ENCODE data around the gene CLEC2D.
"Not testable (repeated sequence)": the region's sequence is repeated elsewhere in the genome, so short reads cannot be mapped to it uniquely, and the experiment has no call there.

The CLEC2D gene

DNA sequence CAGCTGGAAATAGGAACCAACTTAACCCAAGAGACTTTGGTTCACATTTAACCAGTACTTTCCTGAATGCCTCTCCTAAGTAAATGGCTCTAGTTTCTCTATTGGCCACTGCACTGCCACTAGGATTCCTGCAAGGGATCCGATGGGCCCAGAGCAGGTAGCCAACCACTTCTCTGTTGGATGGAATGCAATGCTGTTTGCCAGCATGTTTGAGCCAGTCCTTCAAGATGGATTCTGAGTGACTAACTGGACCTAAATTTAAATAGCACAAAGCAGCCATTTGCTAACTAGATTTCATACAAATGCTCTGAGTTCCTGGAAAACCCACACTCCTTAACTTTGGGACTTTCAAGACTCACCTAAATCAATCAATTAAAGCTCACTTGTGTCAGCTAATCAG lies 9.5 kb upstream of the CLEC2D start:
- no peak for DNase-seq (ENCODE audit: low read depth in 2 of 2)

DNA sequence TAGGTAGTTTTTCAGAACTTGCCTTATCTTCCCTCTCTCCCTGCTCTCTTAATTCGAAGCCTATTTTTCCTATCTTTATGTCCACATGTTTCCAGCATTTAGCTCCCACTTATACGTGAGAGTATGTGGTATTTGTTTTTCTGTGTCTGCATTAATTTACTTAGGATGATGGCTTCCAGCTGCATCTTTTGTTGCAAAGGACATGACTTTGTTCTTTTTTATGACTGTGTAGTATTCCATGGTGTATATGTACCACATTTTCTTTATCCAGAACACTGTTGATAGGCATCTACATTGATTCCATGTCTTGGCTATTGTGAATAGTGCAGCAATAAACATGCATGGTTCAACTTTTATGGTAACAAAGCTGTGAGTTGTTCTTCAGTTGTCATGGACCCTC lies 7.8 kb upstream of the CLEC2D start:
- no peak for DNase-seq (ENCODE audit: low read depth in 2 of 2)

DNA sequence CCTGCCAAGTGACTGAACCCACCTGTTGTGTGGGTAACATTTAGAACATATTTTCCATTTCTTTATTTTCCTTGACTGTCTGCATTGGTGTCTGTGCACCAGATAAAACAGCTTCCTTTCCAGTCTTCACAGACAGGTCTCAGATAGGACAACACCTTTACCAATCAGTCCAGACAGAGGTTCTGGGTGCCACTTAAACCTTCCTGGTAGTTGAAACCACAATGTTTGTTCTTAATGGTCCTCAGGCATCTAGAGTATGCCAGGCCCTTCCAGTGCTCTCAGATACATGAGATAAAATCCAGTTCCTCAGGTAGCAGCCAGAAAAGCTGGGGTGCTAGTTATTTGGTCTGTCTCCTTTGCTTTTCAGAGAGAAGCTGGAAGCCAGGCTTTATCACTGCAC lies 7.0 kb upstream of the CLEC2D start:
- no peak for DNase-seq (ENCODE audit: low read depth in 2 of 2)

DNA sequence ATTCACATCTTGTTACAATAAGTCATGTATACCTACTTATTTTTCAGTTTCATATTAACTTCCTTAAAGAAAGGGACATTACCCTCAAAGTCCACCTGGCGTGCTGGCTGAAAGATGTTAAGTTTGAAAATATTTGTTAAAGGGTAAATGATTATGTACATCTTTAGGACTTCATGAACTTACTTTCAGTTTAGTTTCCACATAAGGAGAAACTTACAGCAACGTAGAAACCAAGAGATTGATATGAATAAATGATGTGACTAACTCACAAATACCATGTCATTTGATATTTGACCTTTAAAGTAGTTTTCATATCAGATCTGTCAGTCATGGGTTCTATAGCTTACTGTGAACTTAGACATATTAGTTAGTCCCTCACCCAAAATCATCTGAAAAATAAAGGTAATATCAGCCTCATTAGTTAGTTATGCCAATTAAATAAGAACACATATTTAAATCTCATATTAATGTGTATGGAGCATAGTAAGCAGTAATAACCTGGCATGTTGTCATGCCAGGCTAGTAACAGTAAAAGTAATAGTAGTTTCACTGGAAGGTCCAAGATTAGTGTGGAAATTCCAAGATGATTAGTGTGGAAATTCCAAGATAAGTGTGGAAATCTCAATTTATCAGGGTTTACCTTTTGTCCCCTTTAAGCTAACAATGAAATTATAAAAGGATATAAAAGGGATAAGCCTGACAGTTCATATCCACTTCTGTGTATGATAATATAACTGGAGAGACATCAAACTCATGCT lies 1.9 kb upstream of the CLEC2D start:
- no peak for DNase-seq (ENCODE audit: low read depth in 2 of 2)

DNA sequence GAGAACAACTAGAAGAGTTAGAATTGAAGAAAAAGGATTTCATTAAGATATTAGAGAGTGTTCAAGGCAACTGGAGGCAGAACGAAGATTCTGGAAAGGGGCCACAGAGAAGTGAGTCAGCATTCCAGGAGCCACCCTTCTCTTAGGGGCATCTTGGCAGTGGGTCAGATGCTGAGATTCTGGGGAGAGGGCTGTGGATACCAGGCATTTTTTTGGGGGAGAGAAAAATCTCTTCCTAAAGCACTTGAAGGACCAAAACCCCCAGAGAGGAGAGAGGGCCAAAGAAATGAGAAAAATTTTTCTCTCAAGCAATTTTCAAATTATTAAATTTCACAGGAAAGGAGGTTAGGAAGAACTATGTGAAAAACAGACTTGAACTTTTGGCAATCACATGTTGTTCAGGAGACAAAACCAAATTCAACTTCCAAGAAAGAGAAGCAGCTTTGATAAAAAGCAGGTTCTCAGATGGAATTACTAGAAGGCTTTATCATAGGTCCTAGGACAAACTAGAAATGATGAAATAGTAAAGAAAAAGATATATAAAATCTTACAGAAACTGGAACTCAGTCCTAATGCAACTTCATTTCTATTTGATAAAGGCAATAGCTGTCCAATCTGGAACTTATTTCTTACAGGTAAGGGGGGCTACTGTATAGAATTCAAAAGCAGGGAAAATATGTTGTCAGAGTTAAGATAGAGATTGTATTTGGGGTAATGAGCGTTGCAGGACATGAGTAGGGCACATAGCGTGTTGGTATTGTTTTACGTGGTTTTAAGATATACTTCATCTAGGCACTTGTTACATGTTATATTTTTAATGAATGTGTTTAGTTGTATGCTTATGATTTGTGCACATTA lies 1.1 kb upstream of the CLEC2D start:
- no peak for DNase-seq (ENCODE audit: low read depth in 2 of 2)

DNA sequence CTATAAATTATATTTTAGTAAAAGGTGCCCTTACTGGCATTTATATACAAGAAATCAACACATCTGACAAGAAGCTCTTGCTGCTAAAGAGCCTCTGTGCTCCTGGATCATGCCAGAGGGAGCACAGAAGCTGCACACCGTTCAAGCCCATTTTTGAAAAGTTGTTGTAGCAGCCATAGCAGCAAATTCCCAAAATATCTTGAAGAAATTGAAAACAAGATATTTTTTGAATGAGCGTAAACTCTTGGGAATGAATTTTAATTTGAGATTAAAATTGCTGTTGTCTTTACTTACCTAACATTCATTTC lies 540 bp upstream of the CLEC2D start:
- no peak for DNase-seq (ENCODE audit: low read depth in 2 of 2)

DNA sequence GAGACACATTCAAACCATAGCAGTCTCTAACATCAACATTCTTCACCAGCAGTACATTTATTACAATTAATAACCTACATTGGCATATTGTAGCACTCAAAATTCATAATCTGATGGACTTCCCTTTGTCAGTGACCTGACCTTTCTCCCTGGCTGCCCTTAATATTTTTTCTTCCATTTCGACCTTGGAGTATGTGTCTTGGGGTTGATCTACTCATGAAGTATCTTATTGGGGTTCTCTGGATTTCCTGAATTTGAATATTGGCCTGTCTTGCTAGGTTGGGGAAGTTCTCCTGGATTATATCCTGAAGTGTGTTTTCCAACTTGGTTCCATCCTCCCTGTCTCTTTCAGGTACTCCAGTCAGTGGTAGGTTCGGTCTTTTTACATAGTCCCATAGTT lies 2.8 kb downstream of the CLEC2D start:
- DNase-seq (ENCODE audit: low read depth in 2 of 2) = not testable (repeated sequence)

DNA sequence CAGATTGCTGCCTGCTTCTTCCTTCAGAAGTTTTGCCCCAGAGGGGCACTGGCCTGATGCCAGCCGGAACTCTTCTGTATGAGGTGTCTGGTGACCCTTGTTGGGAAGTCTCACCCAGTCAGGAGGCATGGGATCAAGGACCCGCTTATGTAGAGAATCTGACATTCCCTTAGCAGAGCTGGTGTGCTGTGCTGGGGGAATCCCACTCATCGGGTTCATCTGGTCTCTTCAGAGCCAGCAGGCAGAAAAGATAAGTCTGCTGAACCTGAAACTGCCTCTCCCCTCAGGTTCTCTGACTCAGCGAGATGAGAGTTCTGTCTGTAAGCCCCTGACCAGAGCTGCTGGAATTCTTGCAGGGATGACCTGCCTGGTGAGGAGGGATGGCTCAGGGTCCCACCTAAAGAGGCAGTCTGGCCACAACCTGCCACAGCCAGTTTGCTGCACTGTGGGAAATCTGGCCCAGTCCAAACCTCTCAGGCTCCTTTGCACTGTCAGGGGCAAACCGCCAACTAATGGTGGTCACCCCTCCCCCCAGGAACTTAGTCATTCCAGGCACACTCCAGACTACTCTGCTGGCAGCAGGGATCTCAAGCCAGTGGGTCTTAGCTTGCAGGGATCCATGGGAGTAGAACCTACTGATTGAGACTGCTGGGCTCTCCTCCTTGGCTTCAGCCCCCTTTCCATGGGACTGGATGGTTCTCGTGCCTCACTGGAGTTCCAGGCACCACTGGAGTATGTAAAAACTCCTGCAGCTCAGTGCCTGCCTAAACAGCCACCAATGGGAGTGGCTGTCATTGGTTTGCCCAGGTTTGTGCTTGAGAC lies 4.1 kb downstream of the CLEC2D start:
- peak in 1 of 2 donors; percentile 29 for DNase-seq (ENCODE audit: low read depth in 2 of 2)

DNA sequence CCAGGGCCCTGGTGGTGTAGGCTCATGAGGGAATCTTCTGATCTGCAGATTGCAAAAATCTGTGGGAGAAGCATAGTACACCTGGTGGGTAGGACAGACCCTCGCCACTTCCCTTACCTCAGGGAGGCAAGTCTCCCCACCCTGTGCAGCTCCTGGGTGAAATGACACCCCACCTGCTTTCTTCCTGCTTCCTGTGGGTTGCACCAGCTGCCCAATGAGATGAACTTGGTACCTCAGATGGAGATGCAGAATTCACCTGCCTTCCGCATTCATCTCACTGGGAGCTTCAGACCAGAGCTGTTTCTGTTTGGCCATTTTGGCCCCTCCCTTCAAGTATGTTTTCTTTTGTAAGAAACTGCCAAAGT lies 4.7 kb downstream of the CLEC2D start:
- DNase-seq (ENCODE audit: low read depth in 2 of 2) = no peak

DNA sequence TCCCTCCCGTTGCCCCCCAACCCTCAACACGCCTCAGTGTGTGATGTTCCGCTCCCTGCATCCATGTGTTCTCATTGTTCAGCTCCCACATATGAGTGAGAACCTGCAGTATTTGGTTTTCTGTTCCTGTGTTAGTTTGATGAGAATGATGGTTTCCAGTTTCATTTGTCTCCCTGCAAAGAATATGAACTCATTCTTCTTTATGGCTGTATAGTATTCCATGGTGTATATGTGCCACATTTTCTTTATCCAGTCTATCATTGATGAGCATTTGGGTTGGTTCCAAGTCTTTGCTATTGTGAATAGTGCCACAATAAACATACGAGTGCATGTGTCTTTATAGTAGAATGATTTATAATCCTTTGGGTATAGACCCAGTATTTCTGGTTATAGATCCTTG lies 13.0 kb downstream of the CLEC2D start:
- not testable (repeated sequence) for DNase-seq (ENCODE audit: low read depth in 2 of 2)

DNA sequence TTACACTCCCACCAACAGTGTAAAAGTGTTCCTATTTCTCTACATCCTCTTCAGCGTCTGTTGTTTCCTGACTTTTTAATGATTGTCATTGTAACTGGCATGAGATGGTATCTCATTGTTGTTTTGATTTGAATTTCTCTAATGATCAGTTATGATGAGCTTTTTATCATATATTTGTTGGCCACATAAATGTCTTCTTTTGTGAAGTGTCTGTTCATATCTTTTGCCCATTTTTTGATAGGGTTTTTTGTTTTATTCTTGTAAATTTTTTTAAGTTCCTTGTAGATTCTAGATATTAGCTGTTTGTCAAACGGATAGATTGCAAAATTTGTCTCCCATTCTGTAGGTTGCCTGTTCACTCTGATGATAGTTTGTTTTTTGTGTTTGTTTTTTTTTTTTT lies 13.4 kb downstream of the CLEC2D start:
- DNase-seq (ENCODE audit: low read depth in 2 of 2) = not testable (repeated sequence)

DNA sequence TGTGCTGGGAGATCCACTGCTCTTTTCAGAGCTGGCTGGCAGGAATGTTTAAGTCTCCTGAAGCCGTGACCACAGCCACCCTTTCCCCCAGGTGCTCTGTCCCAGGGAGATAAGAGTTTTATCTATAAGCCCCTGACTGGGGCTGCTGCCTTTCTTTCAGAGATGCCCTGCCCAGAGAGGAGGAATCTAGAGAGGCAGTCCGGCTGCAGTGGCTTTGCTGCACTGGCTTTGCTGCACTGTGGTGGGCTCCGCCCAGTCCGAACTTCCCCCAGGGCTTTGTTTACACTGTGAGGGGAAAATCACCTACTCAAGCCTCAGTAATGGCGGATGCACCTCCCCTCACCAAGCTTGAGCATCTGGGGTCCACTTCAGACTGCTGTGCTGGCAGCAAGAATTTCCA lies 15.9 kb downstream of the CLEC2D start:
- not testable (repeated sequence) for DNase-seq (ENCODE audit: low read depth in 2 of 2)

DNA sequence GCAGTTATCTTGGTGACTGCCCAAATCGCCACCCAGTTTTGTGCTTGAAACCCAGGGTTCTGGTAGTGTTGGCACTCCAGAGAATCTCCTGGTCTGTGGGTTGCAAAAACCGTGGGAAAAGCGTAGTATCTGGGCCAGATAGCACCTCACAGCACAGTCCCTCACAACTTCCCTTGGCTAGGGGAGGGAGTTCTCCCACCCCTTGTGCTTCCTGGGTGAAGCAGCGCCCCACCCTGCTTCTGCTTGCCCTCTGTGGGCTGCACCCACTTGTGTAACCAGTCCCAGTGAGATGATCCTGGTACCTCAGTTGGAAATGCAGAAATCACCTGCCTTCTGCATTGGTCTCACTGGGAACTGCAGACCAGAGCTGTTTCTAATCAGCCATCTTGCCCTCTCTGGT lies 16.4 kb downstream of the CLEC2D start:
- no peak for DNase-seq (ENCODE audit: low read depth in 2 of 2)

DNA sequence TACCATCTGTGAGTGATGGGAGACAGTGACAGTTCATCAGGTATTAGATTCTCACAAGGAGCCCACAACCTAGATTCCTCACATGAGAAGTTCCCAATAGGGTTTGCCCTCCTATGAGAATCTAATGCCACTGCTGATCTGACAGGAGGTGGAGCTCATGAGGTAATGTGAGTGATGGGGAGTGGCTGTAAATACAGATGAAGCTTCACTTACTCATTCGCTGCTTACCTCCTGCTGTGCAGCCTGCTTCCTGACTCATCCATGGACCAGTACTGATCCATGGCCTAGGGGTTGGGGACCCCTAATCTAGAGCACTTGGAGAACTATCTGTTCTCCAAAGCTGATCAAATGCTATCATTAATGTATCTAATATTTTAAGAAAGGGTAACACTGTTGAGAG lies 17.7 kb downstream of the CLEC2D start:
- no peak for DNase-seq (ENCODE audit: low read depth in 2 of 2)

DNA sequence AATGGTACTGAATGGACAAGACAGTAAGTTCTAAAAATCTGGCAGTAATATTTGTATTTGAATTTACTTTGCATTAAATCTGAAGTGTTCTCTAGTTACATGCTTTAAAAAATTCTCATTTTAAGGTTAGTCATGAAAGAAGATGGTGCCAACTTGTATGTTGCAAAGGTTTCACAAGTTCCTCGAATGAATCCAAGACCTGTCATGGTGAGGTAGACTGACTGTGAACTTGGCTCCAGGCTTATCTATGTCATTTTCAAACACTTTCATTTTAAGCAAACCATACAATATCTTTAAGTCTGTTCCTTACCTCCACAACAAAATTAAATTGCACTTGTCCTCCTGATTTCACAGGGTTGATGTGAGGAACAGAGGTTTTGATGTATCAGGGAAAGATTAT lies 23.4 kb downstream of the CLEC2D start:
- DNase-seq (ENCODE audit: low read depth in 2 of 2) = no peak

DNA sequence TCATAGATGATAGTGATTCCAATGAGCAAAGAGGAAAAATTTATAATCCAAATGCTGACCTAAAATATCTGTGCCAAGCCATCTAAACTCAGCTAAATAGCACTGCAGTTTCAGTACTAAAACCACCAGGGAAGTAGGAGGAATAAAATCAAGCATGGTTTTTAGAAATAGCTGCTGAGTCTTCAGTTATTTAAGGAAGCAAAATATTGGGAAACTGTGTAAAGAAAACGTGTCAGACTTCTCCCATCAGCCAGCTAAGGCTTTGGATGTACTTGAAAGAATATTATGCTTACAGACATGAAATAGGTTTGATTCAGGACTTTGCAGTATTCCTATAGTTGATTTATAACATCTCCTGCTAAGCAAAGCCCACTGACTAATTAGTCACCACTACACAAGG lies 24.7 kb downstream of the CLEC2D start:
- DNase-seq (ENCODE audit: low read depth in 2 of 2) = no peak

DNA sequence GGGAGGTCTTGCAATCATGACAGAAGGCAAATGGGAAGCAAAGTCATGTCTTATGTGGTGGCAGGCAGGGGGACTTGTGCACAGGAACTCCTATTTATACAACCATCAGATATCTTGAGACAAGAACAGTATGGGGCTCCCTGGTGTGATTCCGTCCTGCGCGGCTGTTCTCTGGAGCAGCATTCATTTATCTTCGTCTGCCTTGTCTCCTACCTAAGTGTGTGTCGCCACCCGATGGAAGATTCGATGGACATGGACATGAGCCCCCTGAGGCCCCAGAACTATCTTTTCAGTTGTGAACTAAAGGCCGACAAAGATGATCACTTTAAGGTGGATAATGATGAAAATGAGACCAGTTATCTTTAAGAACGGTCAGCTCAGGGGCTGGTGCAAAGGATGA lies 25.6 kb downstream of the CLEC2D start:
- DNase-seq (ENCODE audit: low read depth in 2 of 2) = not testable (repeated sequence)

DNA sequence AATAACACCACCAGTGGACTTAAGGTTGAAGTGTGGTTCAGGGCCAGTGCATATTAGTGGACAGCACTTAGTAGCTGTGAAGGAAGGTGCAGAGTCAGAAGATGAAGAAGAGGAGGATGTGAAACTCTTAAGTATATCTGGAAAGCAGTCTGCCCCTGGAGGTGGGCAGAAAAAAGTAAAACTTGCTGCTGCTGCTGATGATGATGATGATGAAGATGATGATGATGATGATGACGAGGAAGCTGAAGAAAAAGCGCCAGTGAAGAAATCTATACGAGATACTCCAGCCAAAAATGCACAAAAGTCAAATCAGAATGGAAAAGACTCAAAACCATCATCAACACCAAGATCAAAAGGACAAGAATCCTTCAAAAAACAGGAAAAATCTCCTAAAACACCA lies 26.1 kb downstream of the CLEC2D start:
- DNase-seq (ENCODE audit: low read depth in 2 of 2) = not testable (repeated sequence)

DNA sequence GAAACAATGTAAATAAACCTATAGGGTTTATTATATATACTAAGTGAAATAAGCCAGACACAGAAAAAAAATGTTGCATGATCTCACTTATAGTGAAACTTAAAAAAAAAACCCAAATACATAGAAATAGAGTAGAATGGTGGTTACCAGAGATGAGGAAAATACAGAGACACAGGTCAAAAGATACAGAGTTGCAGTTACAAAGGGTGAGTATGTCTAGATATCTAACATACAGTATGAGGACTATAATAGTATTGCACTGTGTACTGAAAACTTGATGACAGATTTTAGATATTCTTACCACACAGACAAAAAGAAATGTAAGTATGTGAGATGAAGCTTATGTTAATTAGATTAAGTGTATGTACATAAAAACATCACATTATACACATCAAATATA lies 28.1 kb downstream of the CLEC2D start:
- no peak for DNase-seq (ENCODE audit: low read depth in 2 of 2)

DNA sequence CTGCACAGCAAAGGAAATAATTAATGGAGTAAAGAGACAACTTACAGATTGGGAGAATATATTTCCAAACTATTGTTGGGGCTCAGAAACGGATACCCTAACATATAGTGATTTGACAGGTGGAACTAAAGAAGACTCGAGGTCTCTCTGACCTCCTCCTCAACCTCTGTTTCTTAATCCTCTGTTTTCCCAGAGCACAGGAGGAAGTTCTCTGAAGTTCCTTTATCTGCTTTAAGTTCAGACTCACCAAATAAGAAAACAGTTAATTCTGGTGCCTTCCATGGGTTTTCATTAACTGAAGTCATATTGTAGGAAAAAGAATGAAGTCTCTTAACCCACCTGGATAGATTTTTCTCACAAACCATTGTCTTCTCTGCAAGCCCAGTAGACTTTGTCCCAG lies 29.2 kb downstream of the CLEC2D start:
- no peak for DNase-seq (ENCODE audit: low read depth in 2 of 2)

DNA sequence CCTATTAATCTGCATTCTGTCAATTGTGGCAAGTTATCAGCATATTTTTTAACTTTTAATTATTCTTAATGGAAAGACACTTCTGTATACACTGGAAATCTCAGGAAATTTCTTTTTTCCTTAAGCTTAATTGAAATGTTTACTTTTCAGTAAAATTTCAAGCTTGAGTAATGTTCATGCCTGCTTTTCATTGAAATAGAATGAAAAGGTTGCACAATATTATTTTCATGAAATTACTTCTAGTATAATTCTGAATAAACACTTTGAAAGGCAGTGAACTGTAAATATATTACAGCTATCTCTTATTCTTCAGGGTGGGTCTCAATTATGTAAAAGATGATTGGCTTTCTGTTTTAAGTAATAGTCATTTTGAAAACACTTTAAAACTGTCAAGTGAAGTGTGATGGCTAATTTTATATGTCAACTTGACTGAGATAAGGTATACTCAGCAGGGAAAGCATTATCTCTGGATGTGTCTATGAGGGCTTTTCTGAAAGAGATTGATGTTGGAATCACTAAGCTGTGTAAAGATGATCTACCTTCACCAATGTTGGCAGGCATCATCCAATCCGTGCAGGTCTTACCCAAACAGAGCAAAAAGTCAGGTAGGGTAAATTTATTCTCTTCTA lies 29.9 kb downstream of the CLEC2D start:
- no peak for DNase-seq (ENCODE audit: low read depth in 2 of 2)
